D721Med (cell line): Measurements from ENCODE around the gene CELA2A.
"Not testable (repeated sequence)": the region's sequence is repeated elsewhere in the genome, so short reads cannot be mapped to it uniquely, and the experiment has no call there.

Experiments
- DNase-seq: peaks from one replicate; pipeline ENCODE4 v3.0.0; 2011; ENCODE audit warnings: low spot score; ENCODE audit not compliant: insufficient read length
- FAIRE-seq: peaks from 2 replicates; lab custom pipeline; 2011; peaks lifted over from hg19 to GRCh38; lab: Jason Lieb, UNC
- TF ChIP-seq, protein P1 (sequence below): IDR thresholded peaks from 2 replicates; pipeline ENCODE4 v1.5.1; 2012; ENCODE audit warnings: mild to moderate bottlenecking, control low read depth; ENCODE audit not compliant: insufficient read depth; ENCODE audit errors: missing control alignments

Gene CELA2A

DNA sequence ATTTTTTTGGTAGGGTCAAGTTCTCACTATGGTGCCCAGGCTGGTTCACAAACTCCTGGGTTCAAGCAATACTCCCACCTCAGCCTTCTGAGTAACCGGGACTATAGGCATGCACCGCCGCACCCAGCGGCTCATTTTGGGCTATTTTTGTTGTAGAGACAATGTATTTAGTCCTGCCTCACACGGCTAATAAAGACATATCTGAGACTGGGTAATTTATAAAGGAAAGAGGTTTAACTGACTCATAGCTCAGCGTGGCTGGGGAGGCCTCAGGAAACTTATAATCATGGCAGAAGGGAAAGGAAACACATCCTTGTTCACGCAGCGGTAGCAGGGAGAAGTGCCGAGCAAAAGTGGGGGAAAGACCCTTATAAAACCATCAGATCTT, 4.2 kb downstream of the CELA2A start:
- TF ChIP-seq, protein P1, sequence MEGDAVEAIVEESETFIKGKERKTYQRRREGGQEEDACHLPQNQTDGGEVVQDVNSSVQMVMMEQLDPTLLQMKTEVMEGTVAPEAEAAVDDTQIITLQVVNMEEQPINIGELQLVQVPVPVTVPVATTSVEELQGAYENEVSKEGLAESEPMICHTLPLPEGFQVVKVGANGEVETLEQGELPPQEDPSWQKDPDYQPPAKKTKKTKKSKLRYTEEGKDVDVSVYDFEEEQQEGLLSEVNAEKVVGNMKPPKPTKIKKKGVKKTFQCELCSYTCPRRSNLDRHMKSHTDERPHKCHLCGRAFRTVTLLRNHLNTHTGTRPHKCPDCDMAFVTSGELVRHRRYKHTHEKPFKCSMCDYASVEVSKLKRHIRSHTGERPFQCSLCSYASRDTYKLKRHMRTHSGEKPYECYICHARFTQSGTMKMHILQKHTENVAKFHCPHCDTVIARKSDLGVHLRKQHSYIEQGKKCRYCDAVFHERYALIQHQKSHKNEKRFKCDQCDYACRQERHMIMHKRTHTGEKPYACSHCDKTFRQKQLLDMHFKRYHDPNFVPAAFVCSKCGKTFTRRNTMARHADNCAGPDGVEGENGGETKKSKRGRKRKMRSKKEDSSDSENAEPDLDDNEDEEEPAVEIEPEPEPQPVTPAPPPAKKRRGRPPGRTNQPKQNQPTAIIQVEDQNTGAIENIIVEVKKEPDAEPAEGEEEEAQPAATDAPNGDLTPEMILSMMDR: no peak
- DNase-seq (no peak), FAIRE-seq (no peak)

DNA sequence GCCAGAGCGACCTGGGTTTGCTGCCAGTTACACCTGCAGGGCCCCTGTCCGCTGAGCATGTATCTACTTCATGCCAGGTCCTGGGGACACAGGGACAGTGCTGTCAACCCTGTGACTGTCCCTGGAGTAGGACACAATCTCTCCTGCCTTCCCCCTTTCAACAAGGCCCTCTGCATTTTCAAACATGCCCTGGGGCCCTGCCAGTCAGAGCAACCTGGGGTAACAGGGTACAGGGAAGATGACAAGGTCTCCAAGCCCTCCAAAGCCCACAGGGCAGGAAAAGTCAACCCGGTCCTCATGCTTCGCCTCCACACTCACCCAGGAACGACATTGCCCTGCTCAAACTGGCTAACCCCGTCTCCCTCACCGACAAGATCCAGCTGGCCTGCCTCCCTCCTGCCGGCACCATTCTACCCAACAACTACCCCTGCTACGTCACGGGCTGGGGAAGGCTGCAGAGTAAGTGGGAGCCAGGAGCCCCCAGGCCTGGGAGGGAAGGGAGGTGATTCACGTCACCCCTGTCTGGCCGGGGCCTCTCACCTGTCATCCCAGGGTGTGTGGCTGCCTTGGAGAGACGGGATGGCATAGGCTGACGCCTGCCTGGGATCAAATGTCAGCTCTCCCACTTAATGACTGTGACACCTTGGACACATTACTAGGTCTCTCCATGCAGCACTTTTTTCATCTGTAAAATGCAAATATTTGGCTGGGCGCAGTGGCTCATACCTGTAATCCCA, 6.7 kb downstream of the CELA2A start:
- not testable (repeated sequence) for DNase-seq, FAIRE-seq

DNA sequence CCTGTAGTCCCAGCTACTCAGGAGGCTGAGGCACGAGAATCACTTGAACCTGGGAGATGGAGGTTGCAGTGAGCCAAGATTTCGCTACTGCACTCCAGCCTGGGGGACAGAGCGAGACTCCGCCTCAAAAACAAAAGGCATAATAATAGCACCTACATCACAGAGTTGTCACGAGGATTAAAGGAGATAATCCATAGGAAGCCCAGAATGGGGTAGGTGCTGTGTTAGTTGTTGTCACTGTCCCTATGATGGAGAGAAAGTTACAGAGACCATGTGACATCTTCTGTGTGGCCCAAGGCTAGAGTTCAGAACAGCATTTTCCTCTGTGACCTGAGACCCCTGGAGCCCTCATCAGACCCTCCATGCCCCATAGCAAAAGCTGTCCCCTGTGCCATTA, 7.4 kb downstream of the CELA2A start:
- not testable (repeated sequence) for FAIRE-seq, DNase-seq

DNA sequence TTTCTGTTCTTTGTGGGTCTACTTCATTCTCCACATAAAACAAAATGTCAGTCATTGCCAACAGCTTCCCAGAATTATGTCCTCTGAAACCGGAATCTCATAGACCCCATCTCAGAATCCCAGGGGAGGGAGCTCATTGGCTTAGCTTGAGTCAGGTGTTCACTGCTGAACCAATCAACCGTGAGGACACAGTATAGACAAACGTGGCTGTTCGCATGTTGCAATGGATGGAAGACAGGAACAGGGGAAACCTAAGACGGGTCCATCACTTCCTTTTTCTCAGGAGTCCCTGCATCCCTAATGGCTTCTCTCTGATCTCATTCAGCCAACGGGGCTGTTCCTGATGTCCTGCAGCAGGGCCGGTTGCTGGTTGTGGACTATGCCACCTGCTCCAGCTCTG, 9.1 kb downstream of the CELA2A start:
- FAIRE-seq (no peak), DNase-seq (no peak)
- TF ChIP-seq, protein P1: no peak

DNA sequence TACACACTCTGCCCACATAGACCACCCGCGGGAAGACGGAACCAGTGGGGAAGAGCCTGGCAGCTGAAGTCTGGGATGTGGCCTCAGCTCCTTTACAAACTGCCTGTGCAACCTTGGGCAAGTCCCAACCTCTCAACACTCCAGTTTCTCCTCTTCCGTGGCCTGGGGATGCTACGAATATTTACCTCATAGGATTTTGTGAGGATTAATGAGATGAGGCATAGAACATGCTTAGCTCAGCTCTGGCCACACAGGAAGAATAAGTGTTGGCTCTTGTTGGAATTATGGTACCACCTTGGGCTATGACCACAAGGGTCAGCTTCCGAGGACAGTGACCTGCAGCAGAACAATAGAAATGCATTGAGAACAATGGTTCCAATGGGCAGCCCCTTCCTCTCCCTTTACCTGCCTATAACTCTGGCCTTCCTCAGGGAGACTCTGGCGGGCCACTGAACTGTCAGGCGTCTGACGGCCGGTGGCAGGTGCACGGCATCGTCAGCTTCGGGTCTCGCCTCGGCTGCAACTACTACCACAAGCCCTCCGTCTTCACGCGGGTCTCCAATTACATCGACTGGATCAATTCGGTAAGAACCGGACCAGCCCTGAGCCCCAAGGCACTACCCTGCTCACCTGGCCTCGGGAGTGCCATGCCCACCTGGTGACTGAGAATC, 10.6 kb downstream of the CELA2A start:
- DNase-seq, FAIRE-seq: not testable (repeated sequence)

DNA sequence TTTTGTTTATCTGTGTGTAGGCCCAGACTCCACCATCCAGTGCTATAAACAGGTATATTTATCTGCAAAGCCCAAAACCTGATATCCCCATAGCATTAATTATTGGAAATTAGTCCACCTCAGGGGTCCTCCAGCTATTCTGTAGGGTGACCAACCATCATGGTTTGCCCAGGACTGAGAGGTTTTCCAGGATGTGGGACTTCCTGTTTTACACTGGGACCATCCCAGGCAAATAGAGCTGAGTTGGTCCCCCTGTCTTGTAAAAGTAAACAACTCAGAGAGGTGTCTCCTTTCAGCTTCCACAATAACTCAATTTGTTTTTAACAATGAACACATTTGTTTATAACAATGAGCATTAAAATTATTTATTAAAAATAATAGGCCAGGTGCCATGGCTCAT, 11.6 kb downstream of the CELA2A start:
- no peak for FAIRE-seq
- DNase-seq: no peak
- TF ChIP-seq, protein P1: no peak

DNA sequence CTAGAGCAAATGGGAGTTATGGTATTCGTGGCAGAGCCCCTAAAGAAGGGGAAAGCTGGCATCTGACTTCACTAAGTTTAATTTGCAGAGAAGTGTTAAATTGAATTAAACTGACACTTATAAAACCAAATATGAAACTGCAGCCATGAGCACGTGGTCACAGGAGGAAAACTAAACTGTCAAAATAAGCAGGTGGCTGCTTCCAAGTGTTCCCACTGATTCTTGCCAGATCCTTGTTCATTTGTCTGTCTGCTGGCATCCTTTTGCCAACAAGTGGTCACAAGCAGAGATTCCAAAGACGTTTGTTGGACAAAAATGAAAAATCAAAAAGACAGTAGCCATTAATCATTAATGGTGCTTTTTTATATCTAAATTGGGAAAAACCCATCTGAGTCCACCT, 12.8 kb downstream of the CELA2A start:
- TF ChIP-seq, protein P1: no peak
- DNase-seq (no peak), FAIRE-seq (no peak)

DNA sequence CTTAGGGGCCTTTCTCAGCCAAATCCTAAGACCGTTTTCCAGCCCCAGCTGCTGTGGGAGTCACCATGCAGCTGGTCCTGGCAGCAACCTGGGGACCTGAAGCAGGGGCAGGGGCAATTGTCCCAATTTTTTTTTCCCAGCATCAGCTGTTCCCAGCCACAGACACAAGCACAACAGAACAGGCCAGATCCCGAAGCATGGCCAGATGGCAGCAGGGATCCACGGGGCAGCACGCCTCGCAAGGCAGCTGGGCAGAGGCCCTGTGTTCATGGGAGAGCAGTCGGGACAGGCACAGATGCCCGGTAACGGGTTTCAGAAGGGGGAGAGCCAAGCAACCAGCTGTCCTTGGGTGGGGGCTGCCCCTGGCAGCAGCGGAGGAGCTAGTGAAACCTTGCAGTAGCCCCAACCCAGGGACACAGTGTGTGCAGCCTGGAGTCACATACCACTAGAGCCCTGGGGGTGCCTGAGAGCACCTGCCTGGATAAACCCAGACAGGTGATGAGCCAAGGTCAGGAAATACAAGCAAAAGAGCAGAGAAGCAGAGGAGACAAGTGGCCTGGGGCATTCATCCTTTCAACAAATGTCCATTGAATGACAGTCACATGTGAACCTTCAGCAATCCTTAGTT, 13.4 kb downstream of the CELA2A start:
- DNase-seq, FAIRE-seq: not testable (repeated sequence)

DNA sequence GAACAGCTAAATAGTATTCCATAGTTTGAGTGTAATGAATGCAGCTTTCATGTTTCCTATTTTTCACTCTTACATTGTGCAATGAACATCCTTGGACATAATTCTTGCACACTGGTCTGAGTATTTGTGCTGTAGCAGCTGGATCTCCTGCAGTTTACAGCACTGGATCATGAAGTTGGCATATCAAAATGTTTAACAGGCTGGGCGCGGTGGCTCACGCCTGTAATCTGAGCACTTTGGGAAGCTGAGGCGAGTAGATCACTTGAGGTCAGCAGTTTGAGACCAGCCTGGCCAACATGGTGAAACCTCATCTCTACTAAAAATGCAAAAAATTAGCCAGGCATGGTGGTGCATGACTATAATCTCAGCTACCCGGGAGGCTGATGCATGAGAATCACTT, 14.5 kb downstream of the CELA2A start:
- FAIRE-seq, DNase-seq: not testable (repeated sequence)

DNA sequence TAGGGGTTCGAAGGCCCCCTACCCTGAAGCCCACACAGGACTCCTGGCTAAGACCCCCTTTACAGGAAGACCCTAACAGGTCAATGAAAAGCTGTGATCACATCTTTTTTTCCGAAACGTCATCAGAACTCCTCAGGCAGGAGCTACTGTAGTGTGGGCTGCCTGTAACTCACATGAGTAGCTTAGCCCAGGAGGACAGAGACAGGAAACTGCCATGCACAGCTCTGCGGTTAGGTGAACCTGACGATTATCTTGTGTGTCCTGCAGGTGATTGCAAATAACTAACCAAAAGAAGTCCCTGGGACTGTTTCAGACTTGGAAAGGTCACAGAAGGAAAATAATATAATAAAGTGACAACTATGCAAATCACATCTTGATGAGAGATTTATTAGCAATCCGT, 15.2 kb downstream of the CELA2A start:
- FAIRE-seq: not testable (repeated sequence)

More for the DNA sequence above, 15.2 kb downstream of the CELA2A start:
- not testable (repeated sequence) for DNase-seq
